SU-DHL-6 (cell line): ENCODE data around the gene ZNF3.

ENCODE experiments used
- EZH2phosphoT487 ChIP-seq: fragments of 200-600 bp; sonication (generic), shearing (Covaris generic); conservative IDR thresholded peaks from 2 replicates; pipeline ENCODE4 v1.6.1; 2018; ENCODE audit warnings: mild to moderate bottlenecking, antibody characterized with exemption, low read length, moderate library complexity, mixed read lengths
- TF ChIP-seq, protein P1 (sequence below): fragments of 200-600 bp; sonication (generic); IDR thresholded peaks from one replicate; pipeline ENCODE4 v1.5.1; 2017; ENCODE audit warnings: antibody characterized with exemption, mild to moderate bottlenecking, low read length, moderate library complexity; ENCODE audit not compliant: insufficient read depth, poor library complexity, severe bottlenecking

DNA sequence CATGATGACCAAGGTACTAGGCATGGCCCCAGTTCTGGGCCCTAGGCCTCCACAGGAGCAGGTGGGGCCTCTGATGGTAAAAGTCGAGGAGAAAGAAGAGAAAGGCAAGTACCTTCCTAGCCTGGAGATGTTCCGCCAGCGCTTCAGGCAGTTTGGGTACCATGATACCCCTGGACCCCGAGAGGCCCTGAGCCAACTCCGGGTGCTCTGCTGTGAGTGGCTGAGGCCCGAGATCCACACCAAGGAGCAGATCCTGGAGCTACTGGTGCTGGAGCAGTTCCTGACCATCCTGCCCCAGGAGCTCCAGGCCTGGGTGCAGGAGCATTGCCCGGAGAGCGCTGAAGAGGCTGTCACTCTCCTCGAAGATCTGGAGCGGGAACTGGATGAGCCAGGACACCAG, 24.5 kb downstream of the ZNF3 start:
- TF ChIP-seq EZH2phosphoT487 = no peak
- TF ChIP-seq, protein P1, sequence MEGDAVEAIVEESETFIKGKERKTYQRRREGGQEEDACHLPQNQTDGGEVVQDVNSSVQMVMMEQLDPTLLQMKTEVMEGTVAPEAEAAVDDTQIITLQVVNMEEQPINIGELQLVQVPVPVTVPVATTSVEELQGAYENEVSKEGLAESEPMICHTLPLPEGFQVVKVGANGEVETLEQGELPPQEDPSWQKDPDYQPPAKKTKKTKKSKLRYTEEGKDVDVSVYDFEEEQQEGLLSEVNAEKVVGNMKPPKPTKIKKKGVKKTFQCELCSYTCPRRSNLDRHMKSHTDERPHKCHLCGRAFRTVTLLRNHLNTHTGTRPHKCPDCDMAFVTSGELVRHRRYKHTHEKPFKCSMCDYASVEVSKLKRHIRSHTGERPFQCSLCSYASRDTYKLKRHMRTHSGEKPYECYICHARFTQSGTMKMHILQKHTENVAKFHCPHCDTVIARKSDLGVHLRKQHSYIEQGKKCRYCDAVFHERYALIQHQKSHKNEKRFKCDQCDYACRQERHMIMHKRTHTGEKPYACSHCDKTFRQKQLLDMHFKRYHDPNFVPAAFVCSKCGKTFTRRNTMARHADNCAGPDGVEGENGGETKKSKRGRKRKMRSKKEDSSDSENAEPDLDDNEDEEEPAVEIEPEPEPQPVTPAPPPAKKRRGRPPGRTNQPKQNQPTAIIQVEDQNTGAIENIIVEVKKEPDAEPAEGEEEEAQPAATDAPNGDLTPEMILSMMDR = no peak
